Psoas muscle (tissue), 8 donors: ENCODE data around the gene MYBPHL. TPM values are rescaled to one million over a fixed set of nuclear protein-coding genes. Genes with fewer than 3 reads are reported as not detected.

Experiments used
- ATAC-seq, 4 donors: fragments of 200-7000 bp; cut with Tn5 transposase; one replicate each; pipeline ENCODE4 v1.9.1; 2020; ENCODE audit warnings: moderate library complexity in 3 of 4, mild to moderate bottlenecking in 2 of 4
- DNase-seq, 2 donors: peaks; one replicate each; pipeline ENCODE4 v3.0.0-alpha.2; 2020
- H3K27ac ChIP-seq: fragments of 200-600 bp; one replicate; pipeline ENCODE4 v1.8.0; 2022
- H3K27me3 ChIP-seq, 3 donors: fragments of 200-600 bp in 1 of 3; one replicate each; pipeline versions ENCODE4 v1.6.1 to v1.8.0; 2013 to 2022; ENCODE audit warnings: low read length in 2 of 3, mild to moderate bottlenecking in 2 of 3, moderate library complexity in 1 of 3; ENCODE audit not compliant: insufficient read depth in 3 of 3
- H3K36me3 ChIP-seq, 2 donors: fragments of 200-600 bp in 1 of 2; one replicate each; pipeline versions ENCODE4 v1.6.1 to v1.8.0; 2013 to 2022; ENCODE audit warnings: low read depth in 1 of 2, mild to moderate bottlenecking in 1 of 2, moderate library complexity in 1 of 2; ENCODE audit not compliant: insufficient read depth in 1 of 2
- H3K4me1 ChIP-seq: fragments of 200-600 bp; one replicate; pipeline ENCODE4 v1.8.0; 2022
- H3K4me3 ChIP-seq: fragments of 200-600 bp; one replicate; pipeline ENCODE4 v1.8.0; 2022; ENCODE audit warnings: mild to moderate bottlenecking
- H3K9me3 ChIP-seq: fragments of 200-600 bp; one replicate; pipeline ENCODE4 v1.8.0; 2022
- CTCF ChIP-seq: fragments of 200-600 bp; IDR thresholded peaks from one replicate; pipeline ENCODE4 v1.8.0; 2022; ENCODE audit warnings: antibody characterized with exemption
- WGBS, 3 donors: extraction: QIAGEN DNeasy Blood & Tissue Kit; methylation state at CpG; one replicate each; pipeline versions ENCODE4 v1.1.6 to v1.1.7; 2013; 5-methylcytosine and 5-hydroxymethylcytosine counted together
- intact Hi-C, 2 donors: fragments of 100-400 bp; cut with DNase I; formaldehyde crosslinking; loops; one replicate each; pipeline versions ENCODE4 v1.11.0 to v1.14.2; 2022
- polyA plus RNA-seq, 3 donors: library from polyadenylated mRNA; stranded (reverse); fragments of 200-250 nt; gene quantifications; one replicate each; pipeline ENCODE4 v1.2.3, GENCODE V29; 2013
- total RNA-seq, 4 donors: library from RNA; stranded (reverse); fragmentation: NEBNext Ultra II Directional in 2 of 4; extraction: Animal tissue kit (Norgen Biotek cat#: 25700) in 2 of 4; gene quantifications; one replicate each; pipeline versions ENCODE4 v1.2.1 to v1.2.4, GENCODE V29; 2021 to 2023
- donor health status: healthy with polysubstance abuse.
- donor health status: DM: no; HTN: no; CAD: no; lungs with moderate emphysema.
- donor health status: Bipolar disorder and iron deficiency.
- donor health status: healthy.
- donor health status: DM: yes; HTN: yes; CAD: no.
- donor health status: DM: no; HTN: no; CAD: no.
- donor health status: DM: no; HTN: no; CAD: no.
- donor health status: DM: yes; HTN: yes; CAD: no.

The MYBPHL gene
- total and polyA plus RNA-seq, 7 donors = 0.17 to 2.2 (median 0.57) TPM; not detected in 1

GRCh38 chr1:109322974-109323373, 16.2 kb upstream of the MYBPHL start:
- Histone ChIP-seq H3K4me1 (no peaks in the 10 kb centered on the region), H3K27me3 (no peaks in the 10 kb centered on the region), H3K27ac (no peak overlapping the region), H3K9me3 (no peaks in the 10 kb centered on the region), H3K36me3 (peaks cover 10 to 100% of the 10 kb centered on the region in 2 donors), H3K4me3 (no peak overlapping the region)
- TF ChIP-seq CTCF = no peak
- intact Hi-C loops = no loop called here
- no peak for ATAC-seq
- 90 to 96% (median 92%) methylated on average over 6 of the region's 6 CpGs for WGBS, 3 donors
- no peak for DNase-seq

- Histone ChIP-seq H3K36me3 (peaks cover 13 to 100% of the 10 kb centered on the region in 2 donors), H3K4me1 (no peaks in the 10 kb centered on the region), H3K4me3 (no peak overlapping the region), H3K27ac (no peak overlapping the region), H3K27me3 (no peaks in the 10 kb centered on the region), H3K9me3 (no peaks in the 10 kb centered on the region)
- 86 to 93% (median 87%) methylated on average over 3 of the region's 3 CpGs for WGBS, 3 donors
- intact Hi-C loops = loop anchor here in 1 of 2 donors (5.0 kb wide), 1 partner anchor 33 kb away; no protein-coding TSS in a partner anchor
- DNase-seq (no peak), ATAC-seq (no peak)
- TF ChIP-seq CTCF = no peak
These were observed 12.3 kb upstream of the MYBPHL start for GRCh38 chr1:109319114-109319513.

- DNase-seq (no peak), ATAC-seq (no peak)
- intact Hi-C loops = loop anchor here in 1 of 2 donors (5.0 kb wide), 1 partner anchor 36 kb away; no protein-coding TSS in a partner anchor
- no peak overlapping the region for H3K27ac ChIP-seq
- no peak for TF ChIP-seq CTCF
- H3K27me3 ChIP-seq = no peaks in the 10 kb centered on the region
- 89 to 100% (median 97%) methylated on average over 1 of the region's 1 CpG for WGBS, 3 donors
- H3K4me1 ChIP-seq = no peaks in the 10 kb centered on the region
- no peak overlapping the region for H3K4me3 ChIP-seq
- no peaks in the 10 kb centered on the region for H3K9me3 ChIP-seq
- peaks cover 8 to 100% of the 10 kb centered on the region in 2 donors for H3K36me3 ChIP-seq
These were observed 9.7 kb upstream of the MYBPHL start for GRCh38 chr1:109316506-109316905.

GRCh38 chr1:109315288-109315687, 8.5 kb upstream of the MYBPHL start:
- ATAC-seq (no peak), DNase-seq (no peak)
- WGBS, 3 donors = 76 to 96% (median 82%) methylated on average over 4 of the region's 4 CpGs
- H3K4me3 ChIP-seq = no peak overlapping the region
- H3K4me1 ChIP-seq = no peaks in the 10 kb centered on the region
- H3K9me3 ChIP-seq = no peaks in the 10 kb centered on the region
- no peaks in the 10 kb centered on the region for H3K27me3 ChIP-seq
- no peak for TF ChIP-seq CTCF
- H3K36me3 ChIP-seq = peaks cover 4 to 100% of the 10 kb centered on the region in 2 donors
- intact Hi-C loops = loop anchor here in 1 of 2 donors (2.0 to 5.0 kb wide), 2 partner anchors 16 to 37 kb away; no protein-coding TSS in a partner anchor
- H3K27ac ChIP-seq = no peak overlapping the region

- intact Hi-C loops = loop anchor here in 1 of 2 donors (2.0 to 5.0 kb wide), 2 partner anchors 16 to 38 kb away; no protein-coding TSS in a partner anchor
- TF ChIP-seq CTCF = no peak
- 91 to 98% (median 96%) methylated on average over 1 of the region's 1 CpG for WGBS, 3 donors
- H3K27me3 ChIP-seq = no peaks in the 10 kb centered on the region
- DNase-seq = no peak
- ATAC-seq = no peak
- H3K4me1 ChIP-seq = no peaks in the 10 kb centered on the region
- H3K4me3 ChIP-seq = no peak overlapping the region
- H3K9me3 ChIP-seq = no peaks in the 10 kb centered on the region
- H3K27ac ChIP-seq = no peak overlapping the region
- H3K36me3 ChIP-seq = peaks cover 3 to 100% of the 10 kb centered on the region in 2 donors
These were observed 8.0 kb upstream of the MYBPHL start for GRCh38 chr1:109314795-109315194.
